MM.1S (cell line): Measurements from ENCODE around the gene PLXNA4.

Experiments
- DNase-seq: peaks from one replicate; pipeline ENCODE4 v3.0.0-alpha.2; 2015
- H2AFZ ChIP-seq: fragments of 300-600 bp; sonication (generic); 2 replicates; pipeline ENCODE4 v1.6.0; 2016; ENCODE audit warnings: antibody characterized with exemption, low read length
- H3F3A ChIP-seq: fragments of 300-600 bp; sonication (generic); 2 replicates; pipeline ENCODE4 v1.6.1; 2016; ENCODE audit warnings: mild to moderate bottlenecking, antibody characterized with exemption, low read length, moderate library complexity, mixed read lengths; ENCODE audit not compliant: insufficient read depth
- H3K27ac ChIP-seq: fragments of 300-600 bp; sonication (generic); 2 replicates; pipeline ENCODE4 v1.5.1; 2016; ENCODE audit warnings: mild to moderate bottlenecking, low read length
- H3K27me3 ChIP-seq: fragments of 300-600 bp; sonication (generic); replicated peaks from 2 replicates; pipeline ENCODE4 v1.6.0; 2016; ENCODE audit warnings: low read length; ENCODE audit not compliant: insufficient read depth
- H3K36me3 ChIP-seq: fragments of 300-600 bp; sonication (generic); replicated peaks from 2 replicates; pipeline ENCODE4 v1.6.1; 2016; ENCODE audit warnings: mild to moderate bottlenecking, low read length, mixed read lengths; ENCODE audit not compliant: insufficient read depth
- H3K4me1 ChIP-seq: fragments of 300-600 bp; sonication (generic); 2 replicates; pipeline ENCODE4 v1.6.1; 2016; ENCODE audit warnings: low read length, mixed read lengths
- H3K4me2 ChIP-seq: fragments of 300-600 bp; sonication (generic); 2 replicates; pipeline ENCODE4 v1.6.0; 2016; ENCODE audit warnings: low read depth, low read length
- H3K4me3 ChIP-seq: fragments of 300-600 bp; sonication (generic); 2 replicates; pipeline ENCODE4 v1.5.1; 2016; ENCODE audit warnings: low read length, mixed read lengths
- H3K79me2 ChIP-seq: fragments of 300-600 bp; sonication (generic); 2 replicates; pipeline ENCODE4 v1.6.1; 2016; ENCODE audit warnings: mixed run types, low read length, mixed read lengths
- H3K9ac ChIP-seq: fragments of 300-600 bp; sonication (generic); 2 replicates; pipeline ENCODE4 v1.6.1; 2016; ENCODE audit warnings: low read length, mixed read lengths
- H3K9me2 ChIP-seq: fragments of 300-600 bp; sonication (generic); replicated peaks from 2 replicates; pipeline ENCODE4 v1.6.1; 2016; ENCODE audit warnings: mild to moderate bottlenecking, low read length, mixed read lengths; ENCODE audit not compliant: insufficient read depth
- H3K9me3 ChIP-seq: fragments of 300-600 bp; sonication (generic); replicated peaks from 2 replicates; pipeline ENCODE4 v1.6.1; 2016; ENCODE audit warnings: mild to moderate bottlenecking, low read length, mixed read lengths; ENCODE audit not compliant: insufficient read depth
- H4K20me1 ChIP-seq: fragments of 300-600 bp; sonication (generic); 2 replicates; pipeline ENCODE4 v1.6.1; 2016; ENCODE audit warnings: mild to moderate bottlenecking, low read length, moderate library complexity, mixed read lengths; ENCODE audit not compliant: insufficient read depth
- CTCF ChIP-seq: fragments of 300-600 bp; sonication (generic); IDR thresholded peaks from 2 replicates; pipeline ENCODE4 v1.5.1; 2016; ENCODE audit warnings: antibody characterized with exemption, low read length, mixed read lengths
- EZH2 ChIP-seq: fragments of 300-600 bp; sonication (generic); optimal IDR thresholded peaks from 2 replicates; pipeline ENCODE3; 2017; ENCODE audit warnings: low read depth, mild to moderate bottlenecking, antibody characterized with exemption, low read length, mixed read lengths
- EZH2phosphoT487 ChIP-seq: fragments of 300-600 bp; sonication (generic); IDR thresholded peaks from 2 replicates; pipeline ENCODE4 v1.6.1; 2018; ENCODE audit warnings: antibody characterized with exemption, low read length

Gene PLXNA4

GRCh38 chr7:132214452-132214851 lies 361.8 kb downstream of the PLXNA4 start:
- no peak overlapping the region for H3K27ac ChIP-seq
- H3K9ac ChIP-seq = no peak overlapping the region
- H3K4me3 ChIP-seq = no peak overlapping the region
- no peaks in the 10 kb centered on the region for H4K20me1 ChIP-seq
- H3K4me2 ChIP-seq = no peak overlapping the region
- H3K79me2 ChIP-seq = no peaks in the 10 kb centered on the region
- H3K9me3 ChIP-seq = no peaks in the 10 kb centered on the region
- H3K27me3 ChIP-seq = no peaks in the 10 kb centered on the region
- H3F3A ChIP-seq = no peaks in the 10 kb centered on the region
- no peak for DNase-seq
- no peaks in the 10 kb centered on the region for H3K36me3 ChIP-seq
- TF ChIP-seq EZH2 = no peak
- TF ChIP-seq CTCF = no peak
- H3K4me1 ChIP-seq = no peaks in the 10 kb centered on the region
- H3K9me2 ChIP-seq = no peaks in the 10 kb centered on the region
- H2AFZ ChIP-seq = no peak overlapping the region

- Histone ChIP-seq H2AFZ (no peak overlapping the region), H3K4me1 (no peaks in the 10 kb centered on the region), H3K9ac (no peak overlapping the region), H3K9me3 (no peaks in the 10 kb centered on the region), H3F3A (no peaks in the 10 kb centered on the region), H3K27ac (no peak overlapping the region), H3K36me3 (no peaks in the 10 kb centered on the region), H4K20me1 (no peaks in the 10 kb centered on the region), H3K79me2 (no peaks in the 10 kb centered on the region), H3K9me2 (no peaks in the 10 kb centered on the region), H3K4me3 (no peak overlapping the region), H3K4me2 (no peak overlapping the region), H3K27me3 (no peaks in the 10 kb centered on the region)
- no peak for DNase-seq
- TF ChIP-seq CTCF = no peak
- no peak for TF ChIP-seq EZH2
- no peak for TF ChIP-seq EZH2phosphoT487
These were observed 362.7 kb downstream of the PLXNA4 start for GRCh38 chr7:132213583-132213982.

GRCh38 chr7:132211971-132212370 lies 364.3 kb downstream of the PLXNA4 start:
- Histone ChIP-seq H3F3A (no peaks in the 10 kb centered on the region), H3K27me3 (no peaks in the 10 kb centered on the region), H2AFZ (no peak overlapping the region), H3K4me1 (no peaks in the 10 kb centered on the region), H3K4me2 (no peak overlapping the region), H3K4me3 (no peak overlapping the region), H3K36me3 (no peaks in the 10 kb centered on the region), H3K27ac (no peak overlapping the region), H3K9me3 (no peaks in the 10 kb centered on the region), H3K79me2 (no peaks in the 10 kb centered on the region), H4K20me1 (no peaks in the 10 kb centered on the region), H3K9me2 (no peaks in the 10 kb centered on the region), H3K9ac (no peak overlapping the region)
- DNase-seq = no peak
- TF ChIP-seq EZH2 (no peak), CTCF (no peak), EZH2phosphoT487 (no peak)

GRCh38 chr7:132210821-132211220 lies 365.4 kb downstream of the PLXNA4 start:
- no peaks in the 10 kb centered on the region for H3K36me3 ChIP-seq
- no peak overlapping the region for H3K27ac ChIP-seq
- no peaks in the 10 kb centered on the region for H3K4me1 ChIP-seq
- no peaks in the 10 kb centered on the region for H3K27me3 ChIP-seq
- H3F3A ChIP-seq = no peaks in the 10 kb centered on the region
- DNase-seq = no peak
- no peak for TF ChIP-seq CTCF
- TF ChIP-seq EZH2phosphoT487 = no peak
- no peak for TF ChIP-seq EZH2
- H3K9me2 ChIP-seq = no peaks in the 10 kb centered on the region
- no peak overlapping the region for H2AFZ ChIP-seq
- no peak overlapping the region for H3K4me2 ChIP-seq
- no peak overlapping the region for H3K9ac ChIP-seq
- H3K79me2 ChIP-seq = no peaks in the 10 kb centered on the region
- no peaks in the 10 kb centered on the region for H3K9me3 ChIP-seq
- H4K20me1 ChIP-seq = no peaks in the 10 kb centered on the region
- H3K4me3 ChIP-seq = no peak overlapping the region
